ENCODE measurements around the gene KITLG. TPM values are rescaled to one million over a fixed set of nuclear protein-coding genes. Genes with fewer than 3 reads are reported as not detected.

The KITLG gene
- total and polyA plus RNA-seq, 2 donors: 7.5 to 8.6 TPM

DNA sequence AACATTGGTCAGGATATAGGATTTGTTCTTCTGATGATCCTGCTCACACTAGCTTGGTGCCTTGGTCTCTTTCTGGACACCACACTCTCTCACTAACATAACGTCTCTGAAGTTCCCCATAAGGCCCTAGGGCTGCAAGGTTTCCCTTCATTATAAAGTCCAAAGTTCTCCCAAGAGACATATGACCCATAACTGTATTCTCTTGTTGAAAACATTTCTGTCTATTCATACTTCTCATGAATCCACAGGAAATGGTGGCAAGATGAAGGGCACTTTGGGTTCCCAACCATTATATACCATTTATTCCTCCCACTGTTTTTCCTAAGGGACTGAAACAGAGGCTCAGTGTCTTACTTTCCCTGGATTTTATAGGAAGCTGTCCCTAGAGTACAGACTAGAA lies 37.1 kb upstream of the KITLG start:
- Histone ChIP-seq H3K4me3 (ENCODE audit: low read length in 2 of 2) (no peak overlapping the region), H3K9me3 (ENCODE audit: control insufficient read depth in 2 of 2, insufficient read depth in 1 of 2, low read length in 1 of 2) (no peaks in the 10 kb centered on the region), H3K4me1 (ENCODE audit: control insufficient read depth in 2 of 2, insufficient read depth in 2 of 2, low read length in 2 of 2) (no peaks in the 10 kb centered on the region), H3K27ac (ENCODE audit: low read depth in 1 of 2, low read length in 1 of 2) (no peak overlapping the region), H3K36me3 (ENCODE audit: control insufficient read depth in 2 of 2, insufficient read depth in 2 of 2, low read length in 1 of 2) (no peaks in the 10 kb centered on the region), H3K27me3 (ENCODE audit: control insufficient read depth in 2 of 2, insufficient read depth in 1 of 2, low read length in 1 of 2) (no peaks in the 10 kb centered on the region)
- DNase-seq (ENCODE audit: low read depth in 6 of 9, low spot score in 9 of 9): no peak
- WGBS: 90% methylated on average over 1 of the region's 1 CpG

GRCh38 chr12:88615490-88615889 lies 35.2 kb upstream of the KITLG start:
- no peak for DNase-seq (ENCODE audit: low read depth in 6 of 9, low spot score in 9 of 9)
- H3K27ac ChIP-seq (ENCODE audit: low read depth in 1 of 2, low read length in 1 of 2): no peak overlapping the region
- no peak overlapping the region for H3K4me3 ChIP-seq (ENCODE audit: low read length in 2 of 2)
- 89% methylated on average over 1 of the region's 1 CpG for WGBS
- no peaks in the 10 kb centered on the region for H3K27me3 ChIP-seq (ENCODE audit: control insufficient read depth in 2 of 2, insufficient read depth in 1 of 2, low read length in 1 of 2)
- H3K9me3 ChIP-seq (ENCODE audit: control insufficient read depth in 2 of 2, insufficient read depth in 1 of 2, low read length in 1 of 2): no peaks in the 10 kb centered on the region
- H3K4me1 ChIP-seq (ENCODE audit: control insufficient read depth in 2 of 2, insufficient read depth in 2 of 2, low read length in 2 of 2): no peaks in the 10 kb centered on the region
- H3K36me3 ChIP-seq (ENCODE audit: control insufficient read depth in 2 of 2, insufficient read depth in 2 of 2, low read length in 1 of 2): no peaks in the 10 kb centered on the region

DNA sequence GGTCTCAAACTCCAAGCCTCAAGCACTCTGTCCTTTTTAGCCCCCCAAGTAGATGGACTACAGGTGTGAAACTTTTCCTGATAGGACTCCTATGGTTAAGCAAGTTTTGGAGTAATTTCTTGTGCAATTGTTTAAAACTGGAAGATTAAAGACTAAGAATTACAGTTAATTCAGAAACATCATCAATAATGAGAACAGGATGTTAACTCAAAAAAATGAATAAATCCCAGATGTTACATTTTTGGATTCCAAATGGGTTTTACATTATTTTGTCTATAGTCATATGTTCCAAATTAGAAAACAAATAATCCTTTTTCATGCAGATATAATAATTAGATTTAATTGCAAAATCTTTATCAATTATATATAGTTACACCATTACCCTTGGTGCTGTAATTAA lies 24.4 kb upstream of the KITLG start:
- H3K4me1 ChIP-seq (ENCODE audit: control insufficient read depth in 2 of 2, insufficient read depth in 2 of 2, low read length in 2 of 2): no peaks in the 10 kb centered on the region
- no peak for DNase-seq (ENCODE audit: low read depth in 6 of 9, low spot score in 9 of 9)
- H3K27ac ChIP-seq (ENCODE audit: low read depth in 1 of 2, low read length in 1 of 2): no peak overlapping the region
- H3K36me3 ChIP-seq (ENCODE audit: control insufficient read depth in 2 of 2, insufficient read depth in 2 of 2, low read length in 1 of 2): no peaks in the 10 kb centered on the region
- H3K4me3 ChIP-seq (ENCODE audit: low read length in 2 of 2): no peak overlapping the region
- no peaks in the 10 kb centered on the region for H3K9me3 ChIP-seq (ENCODE audit: control insufficient read depth in 2 of 2, insufficient read depth in 1 of 2, low read length in 1 of 2)
- H3K27me3 ChIP-seq (ENCODE audit: control insufficient read depth in 2 of 2, insufficient read depth in 1 of 2, low read length in 1 of 2): no peaks in the 10 kb centered on the region

DNA sequence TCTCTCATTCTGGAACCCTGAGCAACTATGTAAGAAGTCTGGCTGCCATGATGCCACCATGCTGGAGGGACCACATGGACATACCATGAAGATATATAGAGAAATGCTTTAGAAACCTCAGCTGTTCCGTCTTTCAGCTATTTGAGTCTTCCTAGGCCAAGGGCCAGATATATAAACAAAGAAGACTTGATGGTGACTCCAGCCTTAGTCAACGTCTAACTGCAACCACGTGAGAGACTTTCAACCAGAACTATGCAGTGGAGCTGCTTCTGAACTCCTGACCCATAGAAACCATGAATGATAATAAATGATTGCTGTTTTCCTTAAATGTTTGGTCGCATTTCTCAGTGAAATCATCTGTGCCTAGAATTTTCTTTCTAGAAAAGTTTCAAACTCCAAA lies 20.0 kb upstream of the KITLG start:
- DNase-seq (ENCODE audit: low read depth in 6 of 9, low spot score in 9 of 9): no peak
- H3K9me3 ChIP-seq (ENCODE audit: control insufficient read depth in 2 of 2, insufficient read depth in 1 of 2, low read length in 1 of 2): no peaks in the 10 kb centered on the region
- H3K27me3 ChIP-seq (ENCODE audit: control insufficient read depth in 2 of 2, insufficient read depth in 1 of 2, low read length in 1 of 2): no peaks in the 10 kb centered on the region
- no peak overlapping the region for H3K4me3 ChIP-seq (ENCODE audit: low read length in 2 of 2)
- H3K4me1 ChIP-seq (ENCODE audit: control insufficient read depth in 2 of 2, insufficient read depth in 2 of 2, low read length in 2 of 2): no peaks in the 10 kb centered on the region
- H3K36me3 ChIP-seq (ENCODE audit: control insufficient read depth in 2 of 2, insufficient read depth in 2 of 2, low read length in 1 of 2): no peaks in the 10 kb centered on the region
- H3K27ac ChIP-seq (ENCODE audit: low read depth in 1 of 2, low read length in 1 of 2): no peak overlapping the region
- 90% methylated on average over 4 of the region's 4 CpGs for WGBS

GRCh38 chr12:88597365-88597764 lies 17.1 kb upstream of the KITLG start:
- DNase-seq (ENCODE audit: low read depth in 6 of 9, low spot score in 9 of 9): no peak
- H3K4me1 ChIP-seq (ENCODE audit: control insufficient read depth in 2 of 2, insufficient read depth in 2 of 2, low read length in 2 of 2): no peaks in the 10 kb centered on the region
- H3K27me3 ChIP-seq (ENCODE audit: control insufficient read depth in 2 of 2, insufficient read depth in 1 of 2, low read length in 1 of 2): no peaks in the 10 kb centered on the region
- no peaks in the 10 kb centered on the region for H3K9me3 ChIP-seq (ENCODE audit: control insufficient read depth in 2 of 2, insufficient read depth in 1 of 2, low read length in 1 of 2)
- H3K27ac ChIP-seq (ENCODE audit: low read depth in 1 of 2, low read length in 1 of 2): no peak overlapping the region
- no peaks in the 10 kb centered on the region for H3K36me3 ChIP-seq (ENCODE audit: control insufficient read depth in 2 of 2, insufficient read depth in 2 of 2, low read length in 1 of 2)
- H3K4me3 ChIP-seq (ENCODE audit: low read length in 2 of 2): no peak overlapping the region

DNA sequence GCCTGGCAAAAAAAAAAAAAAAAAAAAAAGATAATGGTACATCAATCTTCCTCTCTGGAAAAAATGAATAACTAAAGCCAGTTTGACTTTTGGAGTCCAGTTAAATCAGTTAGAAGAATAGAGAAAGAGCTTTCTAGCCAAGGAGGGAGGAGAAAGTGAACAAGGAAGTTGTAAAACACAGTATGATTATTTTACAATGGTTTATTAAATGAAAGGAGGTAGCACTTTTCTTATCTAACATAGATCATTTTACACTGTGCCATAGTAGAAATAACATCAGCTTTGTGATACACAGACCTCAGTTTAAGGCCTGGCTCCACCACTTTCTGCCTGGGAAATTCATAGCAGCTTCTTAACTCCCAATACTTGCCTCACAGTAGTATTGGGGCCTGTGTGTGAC lies 15.4 kb upstream of the KITLG start:
- H3K9me3 ChIP-seq (ENCODE audit: control insufficient read depth in 2 of 2, insufficient read depth in 1 of 2, low read length in 1 of 2): no peaks in the 10 kb centered on the region
- no peaks in the 10 kb centered on the region for H3K27me3 ChIP-seq (ENCODE audit: control insufficient read depth in 2 of 2, insufficient read depth in 1 of 2, low read length in 1 of 2)
- H3K27ac ChIP-seq (ENCODE audit: low read depth in 1 of 2, low read length in 1 of 2): no peak overlapping the region
- DNase-seq (ENCODE audit: low read depth in 6 of 9, low spot score in 9 of 9): no peak
- no peaks in the 10 kb centered on the region for H3K4me1 ChIP-seq (ENCODE audit: control insufficient read depth in 2 of 2, insufficient read depth in 2 of 2, low read length in 2 of 2)
- no peaks in the 10 kb centered on the region for H3K36me3 ChIP-seq (ENCODE audit: control insufficient read depth in 2 of 2, insufficient read depth in 2 of 2, low read length in 1 of 2)
- no peak overlapping the region for H3K4me3 ChIP-seq (ENCODE audit: low read length in 2 of 2)

- Histone ChIP-seq H3K27me3 (ENCODE audit: control insufficient read depth in 2 of 2, insufficient read depth in 1 of 2, low read length in 1 of 2) (no peaks in the 10 kb centered on the region), H3K9me3 (ENCODE audit: control insufficient read depth in 2 of 2, insufficient read depth in 1 of 2, low read length in 1 of 2) (no peaks in the 10 kb centered on the region), H3K4me1 (ENCODE audit: control insufficient read depth in 2 of 2, insufficient read depth in 2 of 2, low read length in 2 of 2) (no peaks in the 10 kb centered on the region), H3K36me3 (ENCODE audit: control insufficient read depth in 2 of 2, insufficient read depth in 2 of 2, low read length in 1 of 2) (no peaks in the 10 kb centered on the region), H3K4me3 (ENCODE audit: low read length in 2 of 2) (no peak overlapping the region), H3K27ac (ENCODE audit: low read depth in 1 of 2, low read length in 1 of 2) (no peak overlapping the region)
- WGBS: 96% methylated on average over 4 of the region's 4 CpGs
- no peak for DNase-seq (ENCODE audit: low read depth in 6 of 9, low spot score in 9 of 9)
Measured at GRCh38 chr12:88594780-88595179, 14.5 kb upstream of the KITLG start.

GRCh38 chr12:88591343-88591742 lies 11.1 kb upstream of the KITLG start:
- H3K9me3 ChIP-seq (ENCODE audit: control insufficient read depth in 2 of 2, insufficient read depth in 1 of 2, low read length in 1 of 2): peaks cover 0 to 3% of the 10 kb centered on the region in 2 donors
- no peak overlapping the region for H3K4me3 ChIP-seq (ENCODE audit: low read length in 2 of 2)
- DNase-seq (ENCODE audit: low read depth in 6 of 9, low spot score in 9 of 9): no peak
- H3K4me1 ChIP-seq (ENCODE audit: control insufficient read depth in 2 of 2, insufficient read depth in 2 of 2, low read length in 2 of 2): no peaks in the 10 kb centered on the region
- H3K27ac ChIP-seq (ENCODE audit: low read depth in 1 of 2, low read length in 1 of 2): no peak overlapping the region
- 96% methylated on average over 2 of the region's 2 CpGs for WGBS
- no peaks in the 10 kb centered on the region for H3K36me3 ChIP-seq (ENCODE audit: control insufficient read depth in 2 of 2, insufficient read depth in 2 of 2, low read length in 1 of 2)
- H3K27me3 ChIP-seq (ENCODE audit: control insufficient read depth in 2 of 2, insufficient read depth in 1 of 2, low read length in 1 of 2): no peaks in the 10 kb centered on the region

DNA sequence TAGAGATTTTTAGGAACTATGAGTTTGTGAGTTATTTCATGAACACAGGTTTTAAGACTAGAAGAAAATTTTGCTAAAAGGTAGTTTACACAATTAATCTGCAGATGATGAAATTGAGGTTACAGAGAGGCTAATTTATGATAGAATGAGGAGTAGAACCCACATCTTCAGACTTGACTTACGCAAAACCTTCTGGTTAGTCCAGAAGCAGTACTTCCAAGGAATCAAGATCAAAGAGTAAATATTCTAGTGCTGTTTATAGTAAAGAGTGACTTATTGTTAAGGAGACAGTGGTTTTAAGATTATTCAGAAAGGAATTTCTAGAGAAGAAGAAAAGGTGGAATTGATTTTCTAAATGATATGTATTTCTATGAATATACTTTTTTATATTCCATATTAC lies 10.6 kb upstream of the KITLG start:
- H3K27me3 ChIP-seq (ENCODE audit: control insufficient read depth in 2 of 2, insufficient read depth in 1 of 2, low read length in 1 of 2): no peaks in the 10 kb centered on the region

GRCh38 chr12:88585077-88585476 lies 4.8 kb upstream of the KITLG start:
- Histone ChIP-seq H3K27me3 (ENCODE audit: control insufficient read depth in 2 of 2, insufficient read depth in 1 of 2, low read length in 1 of 2) (peaks cover 10 to 21% of the 10 kb centered on the region in 2 donors), H3K4me3 (ENCODE audit: low read length in 2 of 2) (no peak overlapping the region), H3K9me3 (ENCODE audit: control insufficient read depth in 2 of 2, insufficient read depth in 1 of 2, low read length in 1 of 2) (peaks cover 0 to 3% of the 10 kb centered on the region in 2 donors), H3K36me3 (ENCODE audit: control insufficient read depth in 2 of 2, insufficient read depth in 2 of 2, low read length in 1 of 2) (no peaks in the 10 kb centered on the region), H3K27ac (ENCODE audit: low read depth in 1 of 2, low read length in 1 of 2) (no peak overlapping the region), H3K4me1 (ENCODE audit: control insufficient read depth in 2 of 2, insufficient read depth in 2 of 2, low read length in 2 of 2) (no peaks in the 10 kb centered on the region)
- 97% methylated on average over 2 of the region's 2 CpGs for WGBS
- DNase-seq (ENCODE audit: low read depth in 6 of 9, low spot score in 9 of 9): no peak

More for the DNA sequence above, 10.6 kb upstream of the KITLG start:
- Histone ChIP-seq H3K9me3 (ENCODE audit: control insufficient read depth in 2 of 2, insufficient read depth in 1 of 2, low read length in 1 of 2) (peaks cover 0 to 3% of the 10 kb centered on the region in 2 donors), H3K4me3 (ENCODE audit: low read length in 2 of 2) (no peak overlapping the region), H3K27ac (ENCODE audit: low read depth in 1 of 2, low read length in 1 of 2) (no peak overlapping the region), H3K36me3 (ENCODE audit: control insufficient read depth in 2 of 2, insufficient read depth in 2 of 2, low read length in 1 of 2) (no peaks in the 10 kb centered on the region), H3K4me1 (ENCODE audit: control insufficient read depth in 2 of 2, insufficient read depth in 2 of 2, low read length in 2 of 2) (no peaks in the 10 kb centered on the region)
- WGBS: 99% methylated on average over 1 of the region's 1 CpG
- no peak for DNase-seq (ENCODE audit: low read depth in 6 of 9, low spot score in 9 of 9)

Measured in thymus (tissue), 11 donors.